GM20000 (cell line): ENCODE data around the gene STRAP.
A peak's percentile ranks its signal among the peaks of the same experiment; 100 is the strongest.
"Not testable (repeated sequence)": the region's sequence is repeated elsewhere in the genome, so short reads cannot be mapped to it uniquely, and the experiment has no call there.

Experiments used
- DNase-seq: peaks from one replicate; pipeline ENCODE4 v3.0.0; 2012; ENCODE audit warnings: low spot score
- CTCF ChIP-seq: IDR thresholded peaks from 2 replicates; pipeline ENCODE4 v1.5.1; 2012; ENCODE audit warnings: mild to moderate bottlenecking, control low read depth; ENCODE audit errors: extremely low read depth, missing control alignments

The STRAP gene

DNA sequence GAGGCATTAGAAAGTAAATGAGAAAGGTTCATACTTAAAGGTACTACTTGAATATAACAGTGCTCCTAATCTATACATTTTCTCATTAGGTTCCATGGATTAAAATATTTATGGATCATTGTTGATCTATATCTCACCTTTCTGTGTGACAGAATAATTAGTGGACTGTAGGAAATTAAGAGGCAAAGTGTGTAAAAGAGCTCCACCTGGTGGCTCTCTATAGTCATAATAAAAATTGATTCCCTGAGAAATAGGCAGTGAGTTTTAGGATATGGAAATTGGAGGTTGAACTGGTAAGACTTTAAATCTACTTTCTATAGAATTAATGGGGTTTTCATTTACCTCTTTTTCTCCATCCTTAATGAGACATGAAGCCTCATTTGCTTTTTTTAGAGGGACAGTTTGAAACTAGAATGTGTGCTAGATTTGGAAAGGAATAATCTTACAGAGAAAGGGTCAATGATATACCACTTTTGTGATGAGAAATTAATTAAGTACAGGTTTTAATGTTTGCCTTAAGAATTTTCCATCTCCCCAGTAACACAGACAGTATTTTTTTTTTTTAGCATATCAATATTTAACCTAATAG, 17.2 kb downstream of the STRAP start:
- DNase-seq, result no peak
- peak; percentile 46 for TF ChIP-seq CTCF

DNA sequence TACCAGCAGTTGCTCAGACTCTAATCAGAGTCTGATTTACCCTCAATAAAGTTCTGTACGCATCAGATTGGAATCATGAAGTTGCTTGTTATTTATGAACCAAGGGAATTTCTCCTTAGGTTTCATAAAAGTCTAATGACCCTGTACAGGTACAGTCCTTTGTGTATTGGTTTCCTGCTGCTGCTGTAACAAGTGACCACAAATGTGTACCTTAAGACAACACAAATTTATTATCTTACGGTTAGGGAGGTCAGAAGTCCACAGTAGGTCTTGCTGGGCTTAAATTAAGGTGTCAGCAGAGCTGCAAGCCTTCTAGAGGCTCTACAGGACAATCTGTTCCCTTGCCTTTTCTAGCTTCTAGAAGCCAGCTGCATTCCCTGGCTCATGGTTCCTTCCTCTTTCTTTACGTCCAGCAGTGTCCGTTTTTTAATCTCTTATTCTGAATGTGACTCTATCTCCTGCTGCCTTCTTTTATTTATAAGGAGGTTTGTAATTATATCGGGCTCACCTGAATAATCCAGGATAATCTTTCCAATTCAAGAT, 22.3 kb downstream of the STRAP start:
- no peak for DNase-seq

GRCh38 chr12:15910468-15910863, 28.3 kb downstream of the STRAP start:
- no peak for DNase-seq
- TF ChIP-seq CTCF, result no peak

More for the DNA sequence above, 22.3 kb downstream of the STRAP start:
- no peak for TF ChIP-seq CTCF

- DNase-seq, result peak; percentile 78
- TF ChIP-seq CTCF, result no peak
Measured at GRCh38 chr12:15910864-15911721, 28.9 kb downstream of the STRAP start, which contains the start of gene DERA. Gene DERA, plus strand, starts transcription at chr12:15911332. Its CDS starts 52 bp downstream, at chr12:15911384.

DNA sequence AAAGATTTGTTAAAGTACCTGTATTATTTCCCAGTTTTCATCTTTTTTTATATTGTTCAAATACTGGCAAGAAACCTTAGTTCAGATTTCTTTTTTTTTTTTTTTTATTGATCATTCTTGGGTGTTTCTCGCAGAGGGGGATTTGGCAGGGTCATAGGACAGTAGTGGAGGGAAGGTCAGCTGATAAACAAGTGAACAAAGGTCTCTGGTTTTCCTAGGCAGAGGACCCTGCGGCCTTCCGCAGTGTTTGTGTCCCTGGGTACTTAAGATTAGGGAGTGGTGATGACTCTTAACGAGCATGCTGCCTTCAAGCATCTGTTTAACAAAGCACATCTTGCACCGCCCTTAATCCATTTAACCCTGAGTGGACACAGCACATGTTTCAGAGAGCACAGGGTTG, 29.7 kb downstream of the STRAP start:
- not testable (repeated sequence) for DNase-seq

- DNase-seq, result not testable (repeated sequence)
Measured at GRCh38 chr12:15914131-15914530, 31.9 kb downstream of the STRAP start.

GRCh38 chr12:15918066-15918465, 35.9 kb downstream of the STRAP start:
- no peak for TF ChIP-seq CTCF
- DNase-seq, result no peak

DNA sequence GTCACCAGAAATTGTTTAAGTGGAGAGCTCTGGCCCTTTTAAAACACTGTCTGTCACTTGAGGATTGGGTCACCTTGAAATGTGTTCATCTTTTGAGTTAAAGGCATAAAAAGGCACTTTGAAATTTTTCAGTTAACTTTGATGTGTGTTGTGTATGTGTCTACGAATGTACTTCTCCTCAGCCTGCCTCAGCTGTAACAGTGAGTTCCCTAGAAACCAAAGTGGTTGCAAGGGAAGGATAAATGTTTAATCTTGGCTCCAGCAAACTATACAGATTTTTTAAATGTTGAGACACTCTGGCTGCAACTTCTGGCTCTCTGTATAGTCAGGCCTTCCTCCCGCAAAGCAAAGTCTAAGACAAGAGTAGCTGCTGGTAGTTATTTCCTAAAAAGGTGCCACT, 37.2 kb downstream of the STRAP start:
- no peak for TF ChIP-seq CTCF
- no peak for DNase-seq
